Kidney (tissue), 14 donors: Measurements from ENCODE around the gene FAM170B. TPM values are rescaled to one million over a fixed set of nuclear protein-coding genes. Genes with fewer than 3 reads are reported as not detected.

Experiments used
- DNase-seq, 5 donors: peaks; one replicate each; pipeline ENCODE4 v3.0.0-alpha.2; 2013 to 2020
- FAIRE-seq: peaks from 2 replicates; lab custom pipeline; 2012; peaks lifted over from hg19 to GRCh38; lab: Jason Lieb, UNC
- H3K27ac ChIP-seq, 2 donors: one replicate each; pipeline ENCODE4 v1.7.0; 2013; ENCODE audit warnings: low read depth in 2 of 2, low read length in 2 of 2, inconsistent platforms in 1 of 2
- H3K27me3 ChIP-seq: one replicate; pipeline ENCODE4 v1.7.1; 2013; ENCODE audit warnings: low read length, inconsistent platforms; ENCODE audit not compliant: control insufficient read depth, insufficient read depth
- H3K36me3 ChIP-seq, 3 donors: one replicate each; pipeline versions ENCODE4 v1.7.0 to v1.7.1; 2013; ENCODE audit warnings: low read length in 3 of 3, control low read depth in 1 of 3, inconsistent platforms in 1 of 3; ENCODE audit not compliant: insufficient read depth in 3 of 3, control insufficient read depth in 2 of 3
- H3K4me1 ChIP-seq, 3 donors: one replicate each; pipeline versions ENCODE4 v1.7.0 to v1.7.1; 2013; ENCODE audit warnings: low read length in 3 of 3, inconsistent platforms in 1 of 3, low read depth in 1 of 3; ENCODE audit not compliant: control insufficient read depth in 2 of 3, insufficient read depth in 2 of 3
- H3K4me3 ChIP-seq, 3 donors: one replicate each; pipeline versions ENCODE4 v1.7.0 to v1.8.1; 2013; ENCODE audit warnings: low read length in 3 of 3, control low read depth in 1 of 3, inconsistent platforms in 1 of 3
- H3K9ac ChIP-seq, 3 donors: one replicate each; pipeline versions ENCODE4 v1.7.0 to v1.7.1; 2013; ENCODE audit warnings: low read length in 3 of 3, control low read depth in 1 of 3, inconsistent platforms in 1 of 3
- H3K9me3 ChIP-seq, 3 donors: one replicate each; pipeline versions ENCODE4 v1.7.0 to v1.7.1; 2013; ENCODE audit warnings: low read length in 3 of 3, control low read depth in 1 of 3, inconsistent platforms in 1 of 3; ENCODE audit not compliant: control insufficient read depth in 2 of 3, insufficient read depth in 1 of 3
- intact Hi-C: fragments of 100-400 bp; cut with DNase I; formaldehyde crosslinking; loops from one replicate; pipeline ENCODE4 v1.11.1; 2022
- polyA plus RNA-seq: library from polyadenylated mRNA; stranded (reverse); fragments of 350-450 nt; fragmentation: Illumina TruSeq; extraction: RNeasy Lipid Tissue Mini Kit (QIAGEN cat#74804); gene quantifications from one replicate; pipeline ENCODE4 v1.2.3, GENCODE V29; 2014; ENCODE audit warnings: low read depth, low replicate concordance; ENCODE audit not compliant: insufficient read depth
- total RNA-seq: library from RNA; stranded (reverse); fragmentation: NEBNext Ultra II Directional; extraction: Animal tissue kit (Norgen Biotek cat#: 25700); gene quantifications from one replicate; pipeline ENCODE4 v1.2.1, GENCODE V29; 2021
- TF ChIP-seq, protein P1 (sequence below): IDR thresholded peaks from 3 replicates; pipeline ENCODE4 v1.5.1; 2012; ENCODE audit warnings: mild to moderate bottlenecking, moderate library complexity, borderline replicate concordance; ENCODE audit not compliant: insufficient read depth; ENCODE audit errors: extremely low read depth
- donor health status: control.
- donor health status: control.
- donor health status: control.
- donor health status: control.
- donor health status: control.
- donor health status: DM: yes; HTN: yes; CAD: no.
- donor health status: Normal renal cell carcinoma (clear cell type).

Gene FAM170B
- total and polyA plus RNA-seq, 2 donors from 2014 or later: not detected

GRCh38 chr10:49107887-49108267, 25.9 kb downstream of the FAM170B start:
- intact Hi-C loops: no loop called here
- Histone ChIP-seq H3K4me1 (peaks cover 0 to 12% (median 3%) of the 10 kb centered on the region in 3 donors), H3K36me3 (no peaks in the 10 kb centered on the region), H3K9me3 (no peaks in the 10 kb centered on the region), H3K4me3 (no peak overlapping the region), H3K27me3 (no peaks in the 10 kb centered on the region), H3K27ac (no peak overlapping the region), H3K9ac (no peak overlapping the region)
- FAIRE-seq: no peak
- no peak for DNase-seq
- TF ChIP-seq, protein P1, sequence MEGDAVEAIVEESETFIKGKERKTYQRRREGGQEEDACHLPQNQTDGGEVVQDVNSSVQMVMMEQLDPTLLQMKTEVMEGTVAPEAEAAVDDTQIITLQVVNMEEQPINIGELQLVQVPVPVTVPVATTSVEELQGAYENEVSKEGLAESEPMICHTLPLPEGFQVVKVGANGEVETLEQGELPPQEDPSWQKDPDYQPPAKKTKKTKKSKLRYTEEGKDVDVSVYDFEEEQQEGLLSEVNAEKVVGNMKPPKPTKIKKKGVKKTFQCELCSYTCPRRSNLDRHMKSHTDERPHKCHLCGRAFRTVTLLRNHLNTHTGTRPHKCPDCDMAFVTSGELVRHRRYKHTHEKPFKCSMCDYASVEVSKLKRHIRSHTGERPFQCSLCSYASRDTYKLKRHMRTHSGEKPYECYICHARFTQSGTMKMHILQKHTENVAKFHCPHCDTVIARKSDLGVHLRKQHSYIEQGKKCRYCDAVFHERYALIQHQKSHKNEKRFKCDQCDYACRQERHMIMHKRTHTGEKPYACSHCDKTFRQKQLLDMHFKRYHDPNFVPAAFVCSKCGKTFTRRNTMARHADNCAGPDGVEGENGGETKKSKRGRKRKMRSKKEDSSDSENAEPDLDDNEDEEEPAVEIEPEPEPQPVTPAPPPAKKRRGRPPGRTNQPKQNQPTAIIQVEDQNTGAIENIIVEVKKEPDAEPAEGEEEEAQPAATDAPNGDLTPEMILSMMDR: no peak

GRCh38 chr10:49107111-49107886, 26.5 kb downstream of the FAM170B start:
- Histone ChIP-seq H3K4me1 (peaks cover 0 to 9% (median 3%) of the 10 kb centered on the region in 3 donors), H3K9me3 (no peaks in the 10 kb centered on the region), H3K27ac (no peak overlapping the region), H3K9ac (no peak overlapping the region), H3K4me3 (no peak overlapping the region), H3K36me3 (no peaks in the 10 kb centered on the region), H3K27me3 (no peaks in the 10 kb centered on the region)
- FAIRE-seq (no peak), DNase-seq (no peak)
- TF ChIP-seq, protein P1: no peak
- intact Hi-C loops: no loop called here

- H3K36me3 ChIP-seq: no peaks in the 10 kb centered on the region
- no peak overlapping the region for H3K4me3 ChIP-seq
- no peaks in the 10 kb centered on the region for H3K27me3 ChIP-seq
- H3K9ac ChIP-seq: no peak overlapping the region
- DNase-seq (no peak), FAIRE-seq (no peak)
- intact Hi-C loops: no loop called here
- H3K9me3 ChIP-seq: no peaks in the 10 kb centered on the region
- H3K27ac ChIP-seq: no peak overlapping the region
- peaks cover 0 to 5% (median 3%) of the 10 kb centered on the region in 3 donors for H3K4me1 ChIP-seq
- TF ChIP-seq, protein P1: no peak
Measured at GRCh38 chr10:49106451-49106850, 27.4 kb downstream of the FAM170B start.
